ENCODE results near the gene LIG1. TPM values are rescaled to one million over a fixed set of nuclear protein-coding genes. Genes with fewer than 3 reads are reported as not detected.

LIG1 gene
- total RNA-seq, 1 donor from 2014 or later, result 16.9 TPM

- no peak for TF ChIP-seq CTCF (IDR thresholded peaks at IDR 0.05; ENCODE audit: partially characterized antibody, unreplicated experiment)
- H3K27ac Mint-ChIP-seq (ENCODE audit: unreplicated experiment), result no peak overlapping the region
- H3K4me1 Mint-ChIP-seq (ENCODE audit: low read depth, unreplicated experiment), result no peaks in the 10 kb centered on the region
- no peak overlapping the region for H3K4me3 Mint-ChIP-seq (ENCODE audit: unreplicated experiment)
- peaks cover 8% of the 10 kb centered on the region for H3K27me3 Mint-ChIP-seq (ENCODE audit: unreplicated experiment)
- H3K36me3 Mint-ChIP-seq (ENCODE audit: unreplicated experiment), result peaks cover 9% of the 10 kb centered on the region
- peaks cover 8% of the 10 kb centered on the region for H3K9me3 Mint-ChIP-seq (ENCODE audit: unreplicated experiment)
- DNase-seq, result no peak
These were observed 49.6 kb downstream of the LIG1 start for GRCh38 chr19:48120505-48120904.

- Mint-ChIP-seq H3K4me1 (ENCODE audit: low read depth, unreplicated experiment) (no peaks in the 10 kb centered on the region), H3K27me3 (ENCODE audit: unreplicated experiment) (peaks cover 8% of the 10 kb centered on the region), H3K36me3 (ENCODE audit: unreplicated experiment) (peaks cover 9% of the 10 kb centered on the region), H3K9me3 (ENCODE audit: unreplicated experiment) (peaks cover 4% of the 10 kb centered on the region), H3K27ac (ENCODE audit: unreplicated experiment) (no peak overlapping the region), H3K4me3 (ENCODE audit: unreplicated experiment) (no peak overlapping the region)
- DNase-seq, result no peak
- TF ChIP-seq CTCF (IDR thresholded peaks at IDR 0.05; ENCODE audit: partially characterized antibody, unreplicated experiment), result no peak
These were observed 52.0 kb downstream of the LIG1 start for GRCh38 chr19:48118131-48118517.

- Mint-ChIP-seq H3K36me3 (ENCODE audit: unreplicated experiment) (peaks cover 9% of the 10 kb centered on the region), H3K9me3 (ENCODE audit: unreplicated experiment) (peaks cover 4% of the 10 kb centered on the region), H3K4me1 (ENCODE audit: low read depth, unreplicated experiment) (no peaks in the 10 kb centered on the region), H3K27me3 (ENCODE audit: unreplicated experiment) (peaks cover 8% of the 10 kb centered on the region), H3K4me3 (ENCODE audit: unreplicated experiment) (no peak overlapping the region), H3K27ac (ENCODE audit: unreplicated experiment) (no peak overlapping the region)
- no peak for TF ChIP-seq CTCF (IDR thresholded peaks at IDR 0.05; ENCODE audit: partially characterized antibody, unreplicated experiment)
- no peak for DNase-seq
These were observed 52.5 kb downstream of the LIG1 start for GRCh38 chr19:48117515-48118130.

- Mint-ChIP-seq H3K4me3 (ENCODE audit: unreplicated experiment) (no peak overlapping the region), H3K4me1 (ENCODE audit: low read depth, unreplicated experiment) (no peaks in the 10 kb centered on the region), H3K27me3 (ENCODE audit: unreplicated experiment) (peaks cover 6% of the 10 kb centered on the region), H3K36me3 (ENCODE audit: unreplicated experiment) (peaks cover 9% of the 10 kb centered on the region), H3K9me3 (ENCODE audit: unreplicated experiment) (peaks cover 3% of the 10 kb centered on the region), H3K27ac (ENCODE audit: unreplicated experiment) (no peak overlapping the region)
- DNase-seq, result no peak
- no peak for TF ChIP-seq CTCF (IDR thresholded peaks at IDR 0.05; ENCODE audit: partially characterized antibody, unreplicated experiment)
These were observed 56.8 kb downstream of the LIG1 start for GRCh38 chr19:48113190-48113917.

GRCh38 chr19:48111280-48111679 lies 58.9 kb downstream of the LIG1 start:
- DNase-seq, result no peak
- peaks cover 3% of the 10 kb centered on the region for H3K27me3 Mint-ChIP-seq (ENCODE audit: unreplicated experiment)
- H3K27ac Mint-ChIP-seq (ENCODE audit: unreplicated experiment), result no peak overlapping the region
- TF ChIP-seq CTCF (IDR thresholded peaks at IDR 0.05; ENCODE audit: partially characterized antibody, unreplicated experiment), result no peak
- H3K4me3 Mint-ChIP-seq (ENCODE audit: unreplicated experiment), result no peak overlapping the region
- no peaks in the 10 kb centered on the region for H3K9me3 Mint-ChIP-seq (ENCODE audit: unreplicated experiment)
- H3K36me3 Mint-ChIP-seq (ENCODE audit: unreplicated experiment), result no peaks in the 10 kb centered on the region
- no peaks in the 10 kb centered on the region for H3K4me1 Mint-ChIP-seq (ENCODE audit: low read depth, unreplicated experiment)
